NCI-H1436 (cell line): Measurements from ENCODE around the gene JPT1.
"Not testable (repeated sequence)": the region's sequence is repeated elsewhere in the genome, so short reads cannot be mapped to it uniquely, and the experiment has no call there.

Experiments
- DNase-seq: peaks from one replicate; lab custom pipeline; 2025; lab: John Stamatoyannopoulos, UW

The JPT1 gene, protein sequence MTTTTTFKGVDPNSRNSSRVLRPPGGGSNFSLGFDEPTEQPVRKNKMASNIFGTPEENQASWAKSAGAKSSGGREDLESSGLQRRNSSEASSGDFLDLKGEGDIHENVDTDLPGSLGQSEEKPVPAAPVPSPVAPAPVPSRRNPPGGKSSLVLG

DNA sequence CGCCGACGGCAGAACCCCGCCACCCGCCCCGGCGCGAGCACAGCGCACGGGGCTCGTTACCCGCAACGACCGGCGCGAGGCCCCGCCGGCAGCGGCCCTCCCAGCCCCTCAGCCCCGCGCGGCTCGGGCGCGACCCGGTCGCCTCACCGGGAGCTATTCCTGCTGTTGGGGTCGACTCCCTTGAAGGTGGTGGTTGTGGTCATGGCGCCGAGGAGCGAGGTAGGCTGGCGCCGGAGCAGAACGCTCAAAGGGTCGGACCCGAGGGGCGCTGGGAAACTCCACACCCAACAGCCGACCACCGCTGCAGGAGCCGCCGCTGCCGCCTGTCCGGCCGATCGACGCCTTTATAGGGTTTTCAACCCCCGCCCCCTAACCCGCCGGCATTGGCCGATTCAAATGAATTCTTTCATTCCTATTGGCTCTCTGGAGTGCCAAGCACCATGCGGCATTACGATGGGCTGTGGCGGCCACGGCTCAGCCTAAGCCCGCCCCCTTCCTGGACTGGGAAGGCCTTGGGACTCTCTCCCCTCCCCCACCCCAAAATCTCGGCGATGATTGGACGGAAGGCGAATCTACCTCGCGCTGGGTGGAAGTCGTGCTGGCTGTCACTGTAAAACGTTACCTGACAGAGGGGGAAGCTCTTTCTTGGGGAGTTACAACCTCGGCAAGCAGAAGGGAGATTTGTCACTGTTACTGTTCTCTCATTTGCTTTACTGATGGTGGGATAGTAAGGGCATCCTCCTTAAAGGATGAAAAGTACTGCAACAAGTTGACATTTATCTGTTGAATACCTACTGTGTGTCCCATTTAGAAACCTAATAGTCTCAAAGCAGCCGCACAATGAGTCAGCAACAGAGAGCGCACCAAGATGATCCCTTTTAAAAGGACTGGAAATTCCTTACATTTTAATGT lies at the start of gene JPT1:
Gene JPT1, minus strand, starts transcription at position 318 of the 912 bp plus-strand sequence. Its CDS starts 115 bp downstream, at position 203.
- DNase-seq: peak; percentile 100

DNA sequence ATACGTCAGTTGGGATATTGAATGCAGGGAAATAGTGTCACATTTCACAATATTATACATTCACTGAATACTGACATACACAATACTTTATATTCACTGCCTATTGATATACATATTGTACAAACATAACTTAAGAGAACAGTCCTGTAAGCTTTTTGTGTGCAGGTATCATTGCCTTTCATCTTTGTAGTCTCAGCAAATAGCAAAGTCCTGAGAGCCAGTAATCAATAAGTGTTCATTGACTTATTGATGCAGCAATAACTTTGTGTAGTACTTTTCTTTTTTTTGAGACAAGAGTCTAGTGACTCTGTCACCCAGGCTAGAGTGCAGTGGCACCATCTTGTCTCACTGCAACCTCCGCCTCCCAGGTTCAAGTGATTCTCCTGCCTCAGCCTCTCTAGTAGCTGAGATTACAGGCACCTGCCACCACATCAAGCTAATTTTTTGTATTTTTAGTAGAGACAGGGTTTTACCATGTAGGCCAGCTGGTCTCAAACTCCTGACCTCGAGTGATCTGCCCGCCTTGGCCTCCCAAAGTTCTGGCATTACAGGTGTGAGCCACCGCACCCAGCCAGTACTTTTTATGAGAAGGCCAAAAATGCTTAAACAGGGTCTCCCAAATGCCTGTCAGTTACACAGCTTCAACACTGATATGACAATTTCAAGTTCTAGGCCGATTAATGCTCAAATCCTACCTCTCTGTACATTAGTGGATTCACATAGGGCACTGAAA lies 45.7 kb upstream of the JPT1 start:
- DNase-seq: no peak

DNA sequence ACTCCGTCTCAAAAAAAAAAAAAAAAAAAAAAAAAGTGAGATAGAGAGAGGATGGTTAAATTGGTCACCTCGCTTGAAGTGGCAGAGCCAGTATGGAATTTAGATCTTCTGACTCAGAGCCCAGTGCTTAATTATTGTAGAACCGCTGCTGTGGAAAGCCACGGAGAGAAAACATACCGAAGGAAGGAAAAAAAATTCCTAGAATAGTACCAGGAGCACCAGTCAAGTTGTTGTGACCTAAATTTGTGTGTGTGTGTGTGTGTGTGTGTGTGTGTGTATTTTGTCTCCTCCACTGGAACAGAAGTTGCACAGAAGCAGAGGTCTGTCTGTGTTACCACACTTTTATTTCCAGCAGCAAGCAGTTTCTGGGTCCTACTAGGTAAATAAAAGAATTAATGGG lies 40.6 kb upstream of the JPT1 start:
- no peak for DNase-seq

DNA sequence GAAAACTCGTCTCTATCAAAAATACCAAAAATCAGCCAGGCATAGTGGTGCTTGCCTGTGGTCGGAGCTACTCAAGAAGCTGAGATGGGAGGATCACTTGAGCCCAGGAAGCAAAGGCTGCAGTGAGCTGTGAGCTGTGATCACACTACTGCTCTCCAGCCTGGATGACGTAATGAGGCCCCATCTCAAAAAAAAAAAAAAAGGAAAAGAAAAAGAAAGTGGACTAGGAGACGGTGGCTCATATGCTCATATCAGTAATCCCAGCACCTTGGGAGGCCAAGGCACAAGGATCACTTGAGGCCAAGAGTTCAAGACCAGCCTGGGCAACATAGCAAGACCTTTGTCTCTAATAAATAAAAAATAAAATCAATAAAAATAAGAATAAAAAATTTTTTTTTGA lies 37.3 kb upstream of the JPT1 start:
- no peak for DNase-seq

DNA sequence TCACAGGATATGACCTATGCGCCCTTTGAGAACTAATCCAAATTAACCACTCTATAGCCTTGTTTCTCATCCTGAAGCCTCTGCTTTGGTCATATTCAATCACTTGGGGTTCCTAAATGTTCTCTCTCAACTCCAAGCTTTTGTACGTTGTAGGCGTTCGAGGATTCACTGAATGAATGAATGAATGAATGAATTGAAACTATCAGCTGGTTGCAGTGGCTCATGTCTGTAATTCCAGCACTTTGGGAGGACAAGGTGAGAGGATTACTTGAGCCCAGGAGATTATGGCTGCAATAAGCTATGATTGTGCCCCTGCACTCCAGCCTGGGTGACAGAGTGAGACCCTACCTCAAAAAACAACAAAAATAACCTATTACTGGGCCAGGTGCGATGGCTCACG lies 34.3 kb upstream of the JPT1 start:
- no peak for DNase-seq

DNA sequence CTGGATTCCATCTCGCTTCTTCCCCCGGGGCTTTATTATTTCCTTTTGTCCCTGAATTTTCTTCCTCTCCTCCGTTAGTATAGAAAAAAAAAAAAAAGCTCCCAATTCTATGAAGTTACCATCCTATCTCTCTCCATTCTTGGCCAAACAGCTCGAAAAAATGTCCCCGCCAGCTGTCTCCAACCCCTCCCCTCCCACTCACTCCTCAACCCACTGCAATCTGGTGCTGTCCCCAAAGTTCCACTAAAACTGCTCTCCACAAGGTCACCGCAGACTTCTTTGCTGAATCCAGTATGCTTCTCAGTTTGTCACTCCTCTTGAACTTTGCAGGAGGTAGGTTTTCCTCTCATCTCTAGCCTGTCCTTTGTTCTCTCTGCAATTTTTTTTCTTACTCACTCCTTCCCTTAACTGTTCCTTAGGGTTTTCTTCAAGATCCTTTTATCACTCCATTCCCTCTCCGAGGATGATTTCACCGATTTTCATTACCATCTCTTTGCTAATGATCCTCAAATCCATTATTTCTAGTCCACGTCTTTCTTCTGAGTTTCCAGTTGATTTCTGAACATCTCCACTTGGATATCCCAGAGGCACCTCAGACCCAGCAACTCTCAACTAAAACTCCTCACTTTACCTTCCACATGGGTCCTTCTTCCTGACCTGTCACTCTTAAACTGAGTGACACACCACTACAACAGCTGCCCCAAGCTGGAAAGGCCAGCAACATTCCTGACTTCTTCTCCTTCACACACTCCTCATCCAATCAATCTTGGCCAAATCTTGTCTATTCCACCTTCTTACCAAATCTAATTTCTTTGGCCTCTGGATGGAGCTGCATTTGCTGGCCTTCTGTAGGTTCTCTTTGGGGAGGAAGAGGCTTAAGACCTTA lies 29.9 kb upstream of the JPT1 start:
- no peak for DNase-seq

DNA sequence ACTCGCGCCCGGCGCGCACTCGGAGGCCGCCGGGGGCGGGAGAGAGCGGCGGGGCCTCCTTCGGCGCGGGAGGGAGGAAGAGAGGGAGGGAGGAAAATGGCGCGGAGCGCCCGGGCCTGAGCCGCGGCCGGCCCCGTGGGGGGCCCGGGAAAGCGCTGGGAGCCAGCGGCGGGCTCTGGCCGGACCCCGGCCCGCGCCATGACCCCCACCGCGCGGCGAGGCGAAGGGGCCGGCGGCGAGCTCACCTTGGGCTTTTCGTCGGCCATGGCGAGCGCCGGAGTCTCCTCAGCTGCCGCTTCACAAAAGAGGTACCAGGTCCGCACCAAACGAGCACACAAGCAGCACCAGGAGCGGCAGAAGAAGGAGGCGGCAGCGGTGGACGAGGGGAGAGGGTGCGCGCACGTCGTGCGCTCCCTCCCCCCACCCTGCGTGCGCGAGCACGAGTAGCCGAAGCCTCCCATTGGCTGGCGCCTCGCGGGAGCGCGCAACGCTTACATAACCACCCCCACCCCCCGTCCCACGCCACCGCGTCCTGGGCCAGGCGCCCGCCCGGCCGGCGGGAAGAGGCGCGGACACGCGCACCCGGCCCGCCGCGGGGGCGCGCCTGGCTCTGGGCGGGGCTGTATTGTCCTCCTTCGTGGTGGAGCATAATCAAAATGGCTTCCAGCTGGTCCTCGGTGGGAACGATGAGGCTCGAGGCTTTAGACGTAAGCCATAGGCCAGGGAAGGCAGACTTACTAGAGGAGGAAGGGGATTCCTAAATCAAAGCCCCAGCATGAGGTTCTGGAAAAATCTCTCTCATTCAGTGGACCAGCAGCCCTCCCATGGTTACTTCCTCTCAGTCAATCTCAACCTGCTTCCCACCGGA lies 28.5 kb upstream of the JPT1 start, which contains the start of gene SUMO2:
Gene SUMO2, minus strand, starts transcription at position 391 of the 868 bp plus-strand sequence. Its CDS starts 125 bp downstream, at position 266.
- peak; percentile 98 for DNase-seq

DNA sequence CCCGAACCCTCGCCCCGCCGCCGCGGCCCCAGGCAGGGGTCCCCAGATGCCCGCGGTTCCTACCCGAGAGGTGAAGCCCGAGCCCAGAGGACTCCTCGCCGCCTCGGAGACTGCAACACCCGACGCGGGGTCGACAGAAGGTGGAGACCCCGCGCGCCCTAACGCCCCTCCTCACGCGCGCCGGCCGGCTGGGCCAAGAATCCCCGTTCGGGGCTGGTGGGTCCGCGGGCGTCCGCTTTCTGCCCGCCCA lies 27.9 kb upstream of the JPT1 start:
- DNase-seq: no peak

DNA sequence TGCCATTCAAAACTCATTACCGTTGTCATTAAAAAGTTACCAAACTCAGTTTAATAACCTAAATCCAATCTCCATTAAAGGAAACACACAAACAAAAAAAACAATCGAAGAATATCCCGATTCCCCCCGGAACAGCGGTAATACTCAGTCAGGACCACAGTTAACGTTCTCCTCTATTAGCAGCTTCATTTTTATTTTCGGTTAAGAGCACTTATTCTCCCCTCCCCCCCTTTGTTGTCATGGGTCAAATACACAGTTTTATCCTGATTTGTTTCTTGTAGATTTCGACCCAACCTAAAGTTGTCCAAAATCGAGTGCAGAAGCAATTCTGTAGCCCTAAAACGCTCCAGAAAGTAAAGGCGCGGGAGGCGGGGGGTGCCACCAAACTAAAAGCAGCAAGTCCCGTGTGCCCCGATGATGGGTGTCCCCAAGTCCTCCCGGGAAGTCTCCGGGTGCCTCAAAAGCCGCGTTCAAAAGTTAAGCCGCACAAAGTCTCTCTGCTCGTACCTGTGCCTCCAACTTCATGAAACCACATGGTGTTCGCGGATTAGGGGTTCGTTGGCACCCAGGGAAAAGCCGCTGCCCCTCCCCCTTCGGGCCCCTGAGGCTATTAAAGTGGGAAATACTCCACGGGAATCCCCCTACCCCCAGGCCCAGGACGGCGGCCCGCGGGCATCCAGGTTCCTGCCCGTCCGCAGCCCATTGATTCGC lies 27.5 kb upstream of the JPT1 start:
- DNase-seq: no peak

DNA sequence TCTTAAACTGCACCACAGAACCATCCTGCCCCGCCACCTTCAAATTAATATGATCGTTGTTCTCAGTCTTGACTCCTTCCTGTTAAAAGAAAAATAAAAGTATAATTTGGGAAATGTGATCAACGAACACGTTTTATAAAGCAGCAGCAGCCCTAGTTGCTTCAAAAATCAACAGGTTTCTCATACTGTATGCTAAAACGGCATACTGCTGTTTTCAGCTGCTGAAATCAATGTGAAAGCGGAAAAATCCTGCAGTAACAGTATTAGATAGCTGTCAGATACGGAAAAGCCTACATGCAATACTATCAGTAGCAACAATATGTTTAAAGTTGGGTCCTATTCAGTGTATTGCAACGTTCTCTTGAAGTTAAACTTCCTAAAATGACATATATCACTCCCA lies 26.8 kb upstream of the JPT1 start:
- DNase-seq: no peak

DNA sequence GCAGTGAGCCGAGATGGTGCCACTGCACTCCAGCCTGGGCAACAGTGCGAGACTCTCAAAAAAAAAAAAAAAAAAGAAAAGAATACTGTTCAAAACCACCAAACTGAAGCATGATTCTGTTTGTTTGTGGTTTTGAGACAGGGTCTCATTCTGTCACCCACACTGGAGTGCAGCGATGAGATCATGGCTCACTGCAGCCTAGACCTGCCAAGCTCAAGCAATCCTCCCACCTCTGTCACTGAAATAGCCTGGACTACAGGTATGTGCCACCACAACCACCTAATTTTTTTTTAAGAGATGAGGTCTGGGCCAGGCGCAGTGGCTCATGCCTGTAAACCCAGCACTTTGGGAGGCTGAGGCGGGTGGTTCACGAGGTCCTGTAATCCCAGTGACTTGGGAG lies 24.1 kb upstream of the JPT1 start:
- DNase-seq: no peak

DNA sequence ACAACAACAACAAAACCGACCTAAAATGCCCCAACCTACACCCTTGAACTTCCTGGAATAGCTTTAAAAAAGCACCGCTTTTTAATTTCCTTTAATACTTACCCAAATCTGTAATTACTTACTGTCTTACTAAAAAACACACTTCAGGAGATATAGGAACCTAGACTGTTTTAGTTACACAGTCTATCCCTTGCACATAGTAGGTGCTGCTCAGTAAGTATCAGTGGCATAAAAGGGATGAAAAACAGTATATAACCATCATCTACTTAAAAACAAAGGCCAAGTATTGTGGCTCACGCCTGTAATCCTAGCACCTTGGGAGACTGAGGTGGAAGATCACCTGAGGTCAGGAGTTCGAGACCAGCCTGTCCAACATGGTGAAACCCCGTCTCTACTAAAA lies 22.3 kb upstream of the JPT1 start:
- no peak for DNase-seq

DNA sequence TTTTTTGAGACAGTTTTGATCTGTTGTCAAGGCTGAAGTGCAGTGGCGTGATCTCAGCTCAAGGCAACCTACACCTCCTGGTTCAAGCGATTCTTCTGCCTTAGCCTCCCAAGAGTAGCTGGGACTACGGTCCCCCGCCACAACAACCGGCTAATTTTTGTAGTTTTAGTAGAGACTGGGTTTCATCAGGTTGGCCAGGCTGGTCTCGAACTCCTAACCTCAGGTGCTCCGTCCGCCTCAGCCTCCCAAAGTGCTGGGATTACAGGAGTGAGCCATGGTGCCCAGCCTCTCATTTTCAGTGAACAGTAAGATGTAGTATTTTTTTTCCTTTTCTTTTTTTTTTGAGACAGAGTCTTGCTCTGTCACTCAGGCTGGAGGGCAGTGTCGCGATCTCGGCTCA lies 20.7 kb upstream of the JPT1 start:
- no peak for DNase-seq

DNA sequence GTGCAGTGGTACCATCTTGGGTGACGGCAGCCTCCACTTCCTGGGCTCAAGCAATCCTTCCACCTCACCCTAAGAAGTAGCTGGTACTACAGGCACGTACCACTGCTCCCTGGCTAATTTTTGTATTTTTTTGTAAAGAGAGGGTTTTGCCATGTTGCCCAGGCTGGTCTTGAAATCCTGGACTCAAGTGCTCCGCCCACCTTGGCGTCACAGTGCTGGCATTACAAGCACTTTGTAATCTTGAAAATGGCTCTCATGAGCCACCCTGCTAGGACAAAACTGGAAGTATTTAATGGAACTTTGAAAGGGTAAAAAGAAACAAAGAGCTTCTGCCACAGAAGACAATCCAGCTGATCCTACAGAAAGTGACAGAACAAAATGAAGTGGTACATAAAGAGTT lies 19.2 kb upstream of the JPT1 start:
- DNase-seq: no peak

DNA sequence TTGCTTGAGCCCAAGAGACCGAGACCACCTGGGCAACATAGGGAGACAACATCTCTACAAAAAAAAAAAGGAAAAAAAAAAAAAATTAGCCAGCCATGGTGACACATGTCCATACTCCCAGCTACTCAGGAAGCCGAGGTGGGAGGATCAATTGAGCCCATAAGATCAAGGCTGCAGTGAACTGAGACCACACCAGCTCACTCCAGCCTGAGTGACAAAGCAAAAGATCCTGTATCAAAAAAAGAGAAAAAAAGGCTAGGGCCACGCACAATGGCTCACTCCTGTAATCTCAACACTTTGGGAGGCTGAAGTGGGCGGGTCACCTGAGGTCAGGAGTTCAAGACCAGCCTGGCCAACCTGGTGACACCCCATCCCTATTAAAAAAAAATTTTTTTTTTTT lies 14.7 kb upstream of the JPT1 start:
- no peak for DNase-seq

DNA sequence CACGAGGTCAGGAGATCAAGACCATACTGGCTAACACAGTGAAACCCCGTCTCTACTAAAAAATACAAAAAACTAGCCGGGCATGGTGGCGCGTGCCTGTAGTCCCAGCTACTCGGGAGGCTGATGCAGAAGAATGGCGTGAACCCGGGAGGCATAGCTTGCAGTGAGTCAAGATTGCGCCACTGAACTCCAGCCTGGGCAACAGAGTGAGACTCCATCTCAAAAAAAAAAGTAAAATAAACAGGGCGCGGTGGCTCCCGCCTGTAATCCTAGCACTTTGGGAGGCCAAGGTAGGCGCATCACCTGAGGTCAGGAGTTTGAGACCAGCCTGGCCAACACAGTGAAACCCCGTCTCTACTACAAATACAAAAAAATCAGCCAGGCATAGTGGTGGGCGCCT lies 10.3 kb upstream of the JPT1 start:
- DNase-seq: not testable (repeated sequence)

DNA sequence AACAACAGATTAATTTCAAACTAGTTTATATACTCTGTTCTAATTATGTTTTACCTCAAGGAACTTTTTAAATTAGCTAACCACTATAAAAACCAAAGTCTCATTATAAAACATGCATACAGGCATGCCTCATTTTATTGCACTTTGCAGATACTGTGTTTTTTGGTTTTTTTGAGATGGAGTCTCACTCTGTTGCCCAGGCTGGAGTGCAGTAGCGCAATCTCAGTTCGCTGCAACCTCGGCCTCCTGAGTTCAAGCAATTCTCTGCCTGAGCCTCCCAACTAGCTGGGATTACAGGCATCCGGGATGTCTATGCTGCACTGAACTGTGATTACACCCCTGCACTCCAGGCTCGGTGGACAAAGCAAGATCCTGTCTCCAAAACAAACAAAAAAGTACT lies 8.8 kb upstream of the JPT1 start:
- no peak for DNase-seq

DNA sequence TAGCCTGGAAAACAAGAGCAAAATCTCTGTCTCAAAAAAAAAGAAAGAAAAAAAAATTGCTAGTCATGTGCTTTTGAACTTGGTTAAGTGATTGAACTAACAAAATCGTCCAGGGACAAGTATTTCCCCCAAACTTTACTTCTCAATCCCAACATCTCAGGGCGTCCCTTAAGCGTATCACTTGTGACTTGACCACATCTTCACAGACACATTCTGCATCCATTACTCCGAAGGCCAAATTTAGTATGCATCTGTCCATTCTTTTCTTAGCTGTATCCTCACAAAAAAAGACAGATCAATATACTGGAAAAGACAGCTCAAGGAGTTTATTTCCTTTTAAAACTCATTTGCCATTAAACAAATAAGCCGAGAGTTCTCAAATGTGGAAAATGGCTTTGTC lies 5.9 kb upstream of the JPT1 start:
- DNase-seq: no peak

DNA sequence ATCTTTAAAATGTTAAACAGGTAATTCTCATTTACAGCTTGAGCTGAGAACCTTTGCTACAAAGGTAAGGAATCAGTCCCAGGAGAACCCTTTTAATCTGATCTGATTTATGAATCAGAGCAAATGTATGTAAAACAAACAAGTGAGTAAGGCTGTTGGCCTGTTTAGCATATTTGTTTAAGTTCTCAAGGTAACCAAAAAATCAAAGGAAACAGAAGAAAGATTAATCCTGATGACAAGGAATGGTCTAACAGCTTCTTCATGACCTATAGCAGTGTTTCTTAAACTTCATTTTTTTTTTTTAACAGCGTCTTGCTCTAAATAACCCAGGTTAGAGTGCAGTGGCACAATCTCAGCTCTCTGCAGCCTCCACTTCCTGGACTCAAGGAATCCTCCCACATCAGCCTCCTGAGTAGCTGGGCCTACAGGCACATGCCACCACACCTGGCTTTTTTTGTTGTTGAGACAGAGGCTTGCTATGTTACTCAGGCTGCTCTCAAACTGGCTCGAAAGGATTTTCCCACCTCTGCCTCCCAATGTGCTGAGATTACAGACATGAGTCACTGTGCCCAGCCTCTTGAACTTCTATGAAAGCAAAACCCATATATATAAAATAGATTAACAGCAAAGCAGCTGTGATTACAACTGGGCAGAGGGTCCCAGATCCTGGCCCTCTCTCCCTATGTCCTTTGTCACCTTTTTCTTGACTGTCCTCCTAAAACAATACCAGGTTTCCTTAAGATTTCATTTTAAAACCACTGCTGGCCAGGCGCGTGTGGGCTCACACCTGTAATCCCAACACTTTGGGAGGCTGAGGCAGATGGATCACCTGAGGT lies 5.1 kb upstream of the JPT1 start:
- DNase-seq: no peak

DNA sequence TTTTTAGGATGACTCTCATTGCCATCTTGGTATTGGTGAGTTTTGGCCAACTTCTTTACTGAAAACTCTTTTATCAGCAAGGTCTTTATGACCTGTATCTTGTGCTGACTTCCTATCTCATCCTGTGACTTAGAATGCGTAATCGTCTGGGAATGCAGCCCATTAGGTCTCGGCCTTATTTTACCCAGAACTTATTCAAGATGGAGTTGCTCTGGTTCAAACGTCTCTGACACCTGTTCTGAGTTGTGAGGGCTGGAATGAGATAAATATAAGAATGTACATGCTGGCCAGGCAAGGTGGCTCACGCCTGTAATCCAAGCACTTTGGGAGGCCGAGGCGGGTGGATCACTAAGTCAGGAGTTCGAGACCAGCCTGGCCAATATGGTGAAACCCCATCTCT lies 4.2 kb upstream of the JPT1 start:
- not testable (repeated sequence) for DNase-seq
